GM19397 (cell line): ENCODE results near the gene SLC16A13.
"Not testable (repeated sequence)": the region's sequence is repeated elsewhere in the genome, so short reads cannot be mapped to it uniquely, and the experiment has no call there.

Source experiments
- ATAC-seq: cut with Tn5 transposase; IDR thresholded peaks from one replicate; pipeline ENCODE4 v1.9.1; 2021; ENCODE audit warnings: mild to moderate bottlenecking, moderate library complexity; ENCODE audit not compliant: unreplicated experiment

SLC16A13 gene

DNA sequence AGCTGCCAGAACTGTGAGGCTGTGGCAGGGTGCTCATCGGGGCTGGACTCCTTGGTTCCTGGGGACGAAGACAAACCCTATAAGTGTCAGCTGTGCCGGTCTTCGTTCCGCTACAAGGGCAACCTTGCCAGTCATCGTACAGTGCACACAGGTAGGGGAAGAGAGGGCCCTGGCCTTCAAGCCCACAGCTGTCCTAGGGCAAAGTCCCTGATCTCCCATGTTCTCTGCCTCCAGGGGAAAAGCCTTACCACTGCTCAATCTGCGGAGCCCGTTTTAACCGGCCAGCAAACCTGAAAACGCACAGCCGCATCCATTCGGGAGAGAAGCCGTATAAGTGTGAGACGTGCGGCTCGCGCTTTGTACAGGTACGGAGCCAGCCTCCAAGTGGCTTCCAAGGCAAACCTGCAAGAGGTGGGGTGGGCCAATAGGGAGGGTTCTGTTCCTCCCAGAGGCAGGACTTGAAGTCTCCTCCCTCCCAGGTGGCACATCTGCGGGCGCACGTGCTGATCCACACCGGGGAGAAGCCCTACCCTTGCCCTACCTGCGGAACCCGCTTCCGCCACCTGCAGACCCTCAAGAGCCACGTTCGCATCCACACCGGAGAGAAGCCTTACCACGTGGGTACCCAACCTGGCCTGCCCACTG, 9.2 kb upstream of the SLC16A13 start:
- ATAC-seq: no peak

DNA sequence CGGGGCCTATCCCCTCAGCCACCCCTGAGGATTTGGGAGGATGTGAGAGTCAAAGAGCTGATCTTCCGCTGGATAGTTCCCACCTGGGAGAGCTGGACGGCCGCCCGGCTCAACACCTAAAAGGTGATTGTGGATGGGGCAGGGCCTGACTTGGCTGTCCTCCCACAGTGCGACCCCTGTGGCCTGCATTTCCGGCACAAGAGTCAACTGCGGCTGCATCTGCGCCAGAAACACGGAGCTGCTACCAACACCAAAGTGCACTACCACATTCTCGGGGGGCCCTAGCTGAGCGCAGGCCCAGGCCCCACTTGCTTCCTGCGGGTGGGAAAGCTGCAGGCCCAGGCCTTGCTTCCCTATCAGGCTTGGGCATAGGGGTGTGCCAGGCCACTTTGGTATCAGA, 8.5 kb upstream of the SLC16A13 start:
- ATAC-seq: no peak

DNA sequence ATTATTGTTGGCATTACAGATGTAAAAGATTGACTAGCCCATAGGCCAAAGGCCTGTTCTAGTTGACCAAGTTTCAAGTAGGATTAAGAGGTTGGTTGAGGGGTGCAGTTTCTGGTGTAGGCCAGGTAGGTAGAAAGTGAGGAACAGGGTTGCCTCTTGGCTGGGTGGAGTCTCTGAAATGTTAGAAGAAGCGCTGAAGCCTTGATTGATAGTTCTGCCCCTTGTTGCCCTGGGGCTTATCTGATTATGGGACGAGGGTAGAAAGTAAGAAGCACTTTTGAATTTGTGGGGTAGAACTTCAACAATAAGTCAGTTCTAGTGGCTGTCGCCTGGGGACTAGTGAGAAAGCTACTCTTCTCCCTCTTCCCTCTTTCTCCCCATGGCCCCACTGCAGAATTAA, 6.7 kb upstream of the SLC16A13 start:
- no peak for ATAC-seq

DNA sequence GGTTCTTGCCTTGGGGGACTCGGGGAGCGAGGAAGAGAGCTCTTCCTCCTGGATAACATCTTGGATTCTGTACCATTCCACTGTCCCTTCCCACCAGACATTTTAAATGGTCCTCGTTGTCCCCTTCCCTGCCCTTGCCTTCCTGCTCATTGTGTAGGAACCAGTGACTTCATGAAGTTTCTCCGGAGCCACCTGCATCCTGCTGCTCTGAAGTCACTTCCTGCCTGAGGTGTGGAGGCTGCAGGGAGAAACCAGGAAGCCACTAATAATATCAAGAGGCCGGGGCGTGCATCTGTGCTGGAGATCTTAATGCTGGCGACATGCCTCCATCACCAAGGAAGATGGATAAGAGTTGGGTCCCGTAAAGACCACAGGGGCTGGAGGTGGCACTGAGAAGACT, 6.2 kb upstream of the SLC16A13 start:
- ATAC-seq: no peak

DNA sequence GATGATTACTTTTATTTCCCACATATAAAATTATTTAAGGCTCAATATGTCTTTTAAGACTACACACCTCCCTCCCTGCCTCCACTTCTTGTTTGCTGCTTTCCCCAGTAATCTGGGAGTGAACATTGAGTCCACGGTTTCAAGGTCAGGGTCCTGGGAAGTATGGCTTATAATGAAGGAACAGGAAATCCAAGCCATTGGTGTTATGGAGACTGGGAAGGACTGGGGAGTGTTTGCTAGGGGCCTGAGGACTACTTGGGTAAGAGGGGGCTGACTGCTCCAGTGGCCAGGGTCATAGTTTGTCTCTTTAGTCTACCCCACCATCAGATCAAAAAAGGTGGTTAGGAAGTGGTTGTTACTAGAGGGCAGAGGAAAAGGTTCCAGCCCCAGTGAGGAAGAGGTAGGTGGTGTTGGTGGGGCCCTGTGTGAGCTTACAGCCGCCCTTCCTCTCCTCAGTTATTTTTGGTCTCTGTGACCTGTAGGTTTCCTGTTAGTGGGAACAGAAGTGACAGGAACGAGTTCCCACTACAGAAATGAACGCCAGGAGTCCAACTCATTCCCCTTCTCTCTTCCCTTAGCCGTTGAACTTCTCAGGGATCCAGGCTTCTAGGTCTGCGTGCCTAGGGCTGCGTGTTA, 742 bp upstream of the SLC16A13 start:
- ATAC-seq: peak; percentile 6

DNA sequence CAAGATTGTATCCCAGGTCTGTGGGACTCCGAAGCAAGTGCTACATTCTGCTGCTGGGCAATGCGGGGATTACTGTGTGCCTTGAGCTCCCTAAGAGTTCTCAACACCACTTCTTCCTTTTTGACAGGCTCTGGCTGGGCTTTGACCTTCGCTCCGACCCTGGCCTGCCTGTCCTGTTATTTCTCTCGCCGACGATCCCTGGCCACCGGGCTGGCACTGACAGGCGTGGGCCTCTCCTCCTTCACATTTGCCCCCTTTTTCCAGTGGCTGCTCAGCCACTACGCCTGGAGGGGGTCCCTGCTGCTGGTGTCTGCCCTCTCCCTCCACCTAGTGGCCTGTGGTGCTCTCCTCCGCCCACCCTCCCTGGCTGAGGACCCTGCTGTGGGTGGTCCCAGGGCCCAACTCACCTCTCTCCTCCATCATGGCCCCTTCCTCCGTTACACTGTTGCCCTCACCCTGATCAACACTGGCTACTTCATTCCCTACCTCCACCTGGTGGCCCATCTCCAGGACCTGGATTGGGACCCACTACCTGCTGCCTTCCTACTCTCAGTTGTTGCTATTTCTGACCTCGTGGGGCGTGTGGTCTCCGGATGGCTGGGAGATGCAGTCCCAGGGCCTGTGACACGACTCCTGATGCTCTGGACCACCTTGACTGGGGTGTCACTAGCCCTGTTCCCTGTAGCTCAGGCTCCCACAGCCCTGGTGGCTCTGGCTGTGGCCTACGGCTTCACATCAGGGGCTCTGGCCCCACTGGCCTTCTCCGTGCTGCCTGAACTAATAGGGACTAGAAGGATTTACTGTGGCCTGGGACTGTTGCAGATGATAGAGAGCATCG, 2.4 kb downstream of the SLC16A13 start:
- ATAC-seq: no peak

DNA sequence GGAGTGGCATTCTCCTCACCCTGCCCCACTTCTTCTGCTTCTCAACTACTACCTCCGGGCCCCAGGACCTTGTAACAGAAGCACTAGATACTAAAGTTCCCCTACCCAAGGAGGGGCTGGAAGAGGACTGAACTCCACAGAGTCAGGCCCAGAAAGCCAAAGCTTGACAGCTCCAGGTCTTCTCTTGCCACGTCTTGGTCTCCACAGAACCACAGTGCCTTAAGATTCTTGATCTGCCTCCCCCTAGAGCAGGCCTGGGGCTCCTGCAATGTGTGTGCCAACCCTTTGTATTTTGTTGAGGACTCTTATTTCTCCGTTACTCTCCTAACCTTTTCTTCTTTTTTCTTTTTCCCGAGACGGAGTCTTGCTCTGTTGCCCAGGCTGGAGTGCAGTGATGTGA, 4.0 kb downstream of the SLC16A13 start:
- no peak for ATAC-seq

DNA sequence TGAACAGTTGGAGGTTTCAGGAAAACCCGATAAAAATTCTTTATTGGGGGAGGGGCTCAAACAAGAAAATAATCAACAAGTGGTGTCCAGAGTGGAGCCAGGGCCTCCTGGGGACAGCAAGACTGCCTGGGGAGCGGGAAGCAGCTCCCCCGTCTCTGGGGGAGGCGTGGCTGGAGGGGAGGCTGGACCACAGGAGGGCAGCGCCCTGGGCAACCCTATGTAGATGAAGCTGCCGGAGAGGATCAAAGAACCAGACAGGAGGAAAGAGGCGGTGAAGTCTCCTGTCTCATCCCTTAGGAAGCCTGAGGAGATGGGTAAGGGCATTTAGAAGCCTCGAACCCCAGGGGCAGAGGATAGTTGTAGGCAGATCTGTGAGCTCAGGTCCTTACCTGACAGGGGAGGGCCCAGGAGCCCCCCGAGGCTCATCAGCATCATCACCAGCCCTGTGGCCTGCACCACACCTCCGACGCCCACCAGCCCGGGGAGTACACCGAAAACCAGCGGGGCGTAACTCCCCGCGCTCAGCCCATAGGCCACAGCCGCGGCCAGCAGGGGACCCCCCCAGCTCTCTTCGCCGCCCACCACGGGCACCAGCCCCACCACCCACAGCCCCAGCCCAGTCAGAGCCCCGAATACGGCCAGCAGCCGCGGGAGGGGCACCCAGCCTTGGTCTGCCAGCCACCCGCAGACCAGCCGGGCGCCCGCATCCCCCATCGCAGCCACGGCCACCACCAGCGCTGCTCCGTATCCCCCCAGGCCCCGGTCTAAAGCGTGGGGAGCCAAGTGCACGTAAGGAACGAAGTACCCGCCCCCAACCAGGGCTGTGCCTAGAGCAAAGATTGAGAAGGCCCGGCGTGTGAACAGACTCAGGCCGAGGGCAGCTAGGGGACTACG, 6.0 kb downstream of the SLC16A13 start:
- no peak for ATAC-seq

DNA sequence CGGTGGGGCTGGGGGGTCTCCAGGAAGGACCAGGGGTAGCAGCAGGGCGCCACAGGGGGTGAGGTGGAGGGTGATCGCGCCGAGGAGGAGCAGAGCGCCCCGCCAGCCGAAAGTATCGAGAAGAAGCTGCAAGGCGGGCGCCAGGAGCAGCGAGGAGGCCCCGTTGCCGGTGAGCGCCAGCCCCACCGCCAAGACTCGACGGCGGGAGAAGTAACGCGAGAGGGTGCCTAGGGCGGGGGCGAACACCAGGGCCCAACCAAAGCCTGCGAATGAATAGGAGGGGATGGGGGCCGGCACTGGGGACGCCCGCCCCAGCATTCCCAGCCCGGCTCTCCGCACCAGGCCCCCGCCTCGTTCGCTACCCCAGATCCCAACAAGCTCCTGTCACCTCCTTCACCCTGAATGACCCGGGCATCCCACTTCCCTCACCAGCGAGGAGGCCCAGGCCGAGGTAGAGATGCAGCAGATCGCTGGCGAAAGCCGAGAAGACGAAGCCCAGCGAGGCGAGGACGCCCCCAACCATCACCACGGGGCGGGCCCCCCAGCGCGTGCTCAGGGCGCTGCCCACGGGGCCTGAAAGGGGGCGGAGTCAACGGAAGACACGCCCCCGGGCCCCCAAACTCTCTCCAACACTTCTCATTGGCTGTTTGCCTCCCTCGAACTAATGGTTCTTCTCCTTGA, 6.8 kb downstream of the SLC16A13 start:
- no peak for ATAC-seq

DNA sequence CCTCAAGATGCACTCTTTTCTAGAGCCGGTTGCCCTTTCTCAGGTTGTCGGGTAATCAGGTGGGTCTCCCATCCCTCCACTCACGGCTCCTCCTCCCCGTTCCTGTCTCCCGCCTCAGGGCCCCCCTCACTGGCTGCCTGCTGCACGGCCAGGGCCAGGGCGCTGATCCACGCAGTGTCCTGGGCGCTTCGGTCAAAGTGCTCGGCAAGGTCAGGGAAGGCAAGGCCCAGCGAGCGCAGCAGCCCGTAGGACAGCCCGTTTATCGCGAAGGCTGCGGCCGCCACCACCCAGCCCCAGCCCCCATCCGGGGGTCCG, 7.3 kb downstream of the SLC16A13 start:
- no peak for ATAC-seq

DNA sequence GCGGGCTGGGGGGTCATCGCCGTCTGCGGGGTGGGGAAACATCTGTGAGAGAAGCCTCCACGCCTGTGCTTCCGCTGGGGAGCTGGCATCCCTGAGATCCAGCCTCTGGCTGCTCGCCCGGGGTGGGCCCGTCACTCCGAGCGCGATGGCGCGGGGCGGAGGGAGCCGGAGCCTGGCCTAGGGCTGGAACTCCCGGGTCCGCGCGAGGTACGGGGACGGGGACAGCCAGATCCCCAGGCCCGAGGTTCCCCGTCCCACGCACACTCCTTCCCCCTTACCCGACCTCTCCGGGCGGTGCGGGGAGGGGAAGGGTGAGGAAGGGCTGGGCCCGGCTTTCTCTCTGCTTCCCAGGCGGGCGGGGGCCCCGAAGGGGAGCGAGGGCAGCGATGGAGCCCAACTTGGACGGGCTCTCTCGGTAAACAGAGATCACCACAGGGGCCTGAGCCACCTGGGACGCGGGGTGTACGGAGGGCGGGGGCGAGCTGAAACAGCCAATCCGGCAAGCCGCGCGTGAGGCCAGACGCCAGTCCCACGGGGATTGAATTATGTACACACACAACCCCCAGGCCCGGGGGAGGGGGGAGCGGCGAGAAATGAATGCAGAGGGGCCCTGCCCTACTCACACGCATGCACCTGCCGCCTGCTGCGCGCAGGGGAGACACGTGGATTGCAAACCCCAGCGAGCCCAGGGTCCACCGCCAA, 7.8 kb downstream of the SLC16A13 start, which contains the start of gene SLC16A11:
SLC16A11 (minus strand) TSS at position 596 of the 702 bp plus-strand sequence; CDS start at position 17, 579 bp downstream.
- no peak for ATAC-seq

DNA sequence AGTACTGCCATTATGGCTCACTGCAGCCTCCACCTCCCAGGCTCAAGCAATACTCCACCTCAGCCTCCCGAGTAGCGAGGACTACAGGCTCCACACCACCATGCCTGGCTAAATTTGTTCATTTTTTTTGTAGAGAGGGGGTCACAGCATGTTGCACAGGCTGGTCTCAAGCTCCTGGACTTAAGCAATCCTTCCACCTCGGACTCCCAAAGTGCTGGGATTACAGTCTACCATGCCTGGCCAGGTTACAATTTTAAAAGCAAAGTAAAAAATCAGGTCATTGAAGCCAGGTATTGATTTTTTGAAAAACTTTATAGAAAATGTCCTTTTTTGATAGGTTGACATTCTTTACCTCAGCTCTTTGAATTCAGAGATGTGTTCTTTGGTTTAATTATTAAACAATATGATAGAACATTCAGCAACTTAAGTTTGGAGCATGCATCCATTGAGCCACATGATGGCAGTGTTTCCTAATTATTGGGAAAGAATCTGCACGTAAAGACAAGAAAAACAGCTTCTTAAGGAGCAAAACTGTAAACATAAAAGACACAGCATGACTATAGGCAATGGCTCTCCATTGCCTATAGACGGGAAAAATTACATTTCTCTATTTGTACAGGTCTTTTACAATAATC, 9.8 kb downstream of the SLC16A13 start:
- ATAC-seq: no peak

DNA sequence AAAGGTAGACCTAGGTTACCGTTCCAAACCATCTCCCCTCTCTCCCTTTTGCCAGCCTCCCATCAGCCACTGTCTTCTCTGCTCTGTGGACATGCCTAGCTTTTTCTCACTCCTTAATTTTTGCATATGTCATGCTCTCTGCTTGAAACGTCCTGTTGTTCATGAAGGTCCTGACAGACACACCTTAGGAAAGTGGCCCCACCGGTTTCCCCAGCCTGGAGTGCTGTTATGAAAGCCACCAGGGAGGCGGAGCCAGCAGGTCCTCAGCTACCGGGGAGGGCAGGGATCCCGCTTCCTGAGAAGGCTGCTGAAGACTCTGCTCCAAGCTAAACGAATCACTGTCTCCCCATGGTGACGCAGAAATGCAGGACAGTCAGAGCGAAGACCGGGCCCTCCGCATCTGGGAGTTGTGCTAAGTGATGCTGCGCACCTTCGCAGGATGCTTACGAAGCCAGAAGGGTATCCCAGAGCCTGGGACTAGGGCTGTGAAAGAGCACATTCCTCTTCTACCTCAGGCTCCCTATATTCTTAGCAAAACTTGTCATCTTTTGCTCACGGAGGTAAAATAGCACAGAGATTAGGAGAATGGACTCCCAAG, 10.4 kb downstream of the SLC16A13 start:
- ATAC-seq: no peak

DNA sequence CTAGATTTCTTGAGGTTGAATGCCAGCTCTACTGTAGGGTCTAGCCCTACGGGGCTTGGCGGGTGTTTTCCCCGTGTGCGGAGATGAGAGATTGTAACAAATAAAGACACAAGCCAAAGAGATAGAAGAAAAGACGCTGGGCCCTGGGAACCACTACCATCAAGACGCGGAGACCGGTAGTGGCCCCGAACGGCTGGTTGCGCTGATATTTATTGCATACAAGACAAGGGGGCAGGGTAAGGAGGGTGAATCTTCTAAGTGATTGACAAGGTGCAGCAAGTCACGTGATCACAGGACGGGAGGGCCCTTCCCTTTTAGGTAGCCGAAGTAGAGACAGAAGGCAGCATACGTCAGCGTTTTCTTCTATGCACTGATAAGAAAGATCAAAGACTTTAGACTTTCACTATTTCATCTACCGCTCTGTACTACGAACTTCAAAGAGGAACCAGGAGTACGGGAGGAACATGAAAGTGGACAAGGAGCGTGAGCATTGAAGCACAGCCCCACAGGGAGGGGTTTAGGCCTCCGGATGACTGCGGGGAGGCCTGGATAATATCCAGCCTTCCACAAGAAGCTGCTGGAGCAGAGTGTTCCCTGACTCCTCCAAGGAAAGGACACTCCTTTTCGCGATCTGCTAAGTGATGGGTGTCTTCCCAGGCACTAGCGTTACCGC, 11.0 kb downstream of the SLC16A13 start:
- ATAC-seq: not testable (repeated sequence)

DNA sequence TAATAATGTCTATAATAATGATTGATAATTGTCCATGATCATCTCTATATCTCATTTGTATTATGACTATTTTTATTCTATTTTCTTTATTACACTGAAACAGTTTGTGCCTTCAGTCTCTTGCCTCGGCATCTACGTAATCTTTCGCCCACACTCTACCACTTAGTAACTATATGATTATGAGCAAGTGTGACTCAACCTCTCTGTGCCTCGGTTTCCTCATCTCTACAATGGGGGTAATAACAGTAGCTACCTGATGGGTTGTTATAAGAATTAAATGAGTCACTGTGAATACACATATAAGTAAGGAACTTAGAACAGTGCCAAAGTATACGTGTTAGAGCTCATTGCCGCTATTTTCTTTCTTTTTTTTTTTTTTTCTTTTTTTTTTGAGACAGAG, 11.8 kb downstream of the SLC16A13 start:
- ATAC-seq: no peak

DNA sequence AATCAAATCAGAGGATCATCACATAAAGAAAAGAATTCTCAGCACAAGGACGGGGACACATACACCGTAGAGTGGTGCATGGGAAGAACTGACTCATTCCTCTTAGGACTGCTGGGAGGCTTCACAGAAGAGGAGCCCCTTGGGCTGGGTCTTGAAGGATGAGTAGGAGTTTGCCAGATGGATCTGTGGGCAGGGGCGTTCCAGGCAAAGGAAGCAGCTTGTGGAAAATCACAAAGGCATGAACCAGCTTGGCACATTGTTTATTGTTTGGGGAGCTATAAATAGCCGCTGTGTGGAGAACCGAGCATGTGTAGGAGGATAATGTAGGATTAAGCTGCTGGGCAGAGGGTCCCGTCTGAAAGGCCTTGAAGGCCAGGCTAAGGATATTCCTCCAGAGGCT, 13.2 kb downstream of the SLC16A13 start:
- no peak for ATAC-seq

DNA sequence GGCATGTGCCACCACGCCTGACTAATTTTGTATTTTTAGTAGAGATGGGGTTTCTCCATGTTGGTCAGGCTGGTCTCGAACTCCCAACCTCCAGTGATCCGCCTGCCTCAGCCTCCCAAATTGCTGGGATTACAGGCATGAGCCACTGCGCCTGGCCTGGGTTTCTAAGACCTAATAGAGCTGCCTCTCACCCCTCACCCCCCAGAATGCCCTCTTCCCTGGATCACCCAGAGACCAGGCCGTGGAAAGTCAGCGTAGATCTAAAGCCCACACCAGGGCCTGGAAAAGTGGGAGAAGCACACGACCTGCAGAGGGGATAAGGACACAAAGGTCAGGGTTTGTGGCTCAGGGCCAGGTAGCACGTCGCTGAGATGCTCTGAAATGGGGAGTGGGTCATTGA, 14.8 kb downstream of the SLC16A13 start:
- ATAC-seq: not testable (repeated sequence)

DNA sequence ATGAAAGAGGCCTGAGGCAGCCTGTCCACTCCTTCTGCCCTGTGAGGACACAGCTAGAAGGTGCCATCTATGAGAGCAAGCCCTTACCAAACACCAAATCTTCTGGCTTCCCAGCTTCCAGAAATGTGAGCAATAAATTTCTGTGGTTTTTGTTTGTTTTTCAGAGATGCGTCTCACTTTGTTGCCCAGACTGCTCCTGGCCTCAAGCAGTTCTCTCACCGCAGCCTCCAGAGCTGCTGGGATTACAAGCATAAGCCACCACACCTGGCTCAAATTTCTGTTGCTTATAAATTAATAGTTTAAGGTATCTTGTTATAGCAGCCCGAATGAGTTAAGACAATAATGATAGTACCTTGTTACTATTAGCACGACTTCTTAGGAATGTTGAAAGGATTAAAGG, 20.6 kb downstream of the SLC16A13 start:
- ATAC-seq: no peak
